ENCODE measurements around the gene PCDHGA10.

DNA sequence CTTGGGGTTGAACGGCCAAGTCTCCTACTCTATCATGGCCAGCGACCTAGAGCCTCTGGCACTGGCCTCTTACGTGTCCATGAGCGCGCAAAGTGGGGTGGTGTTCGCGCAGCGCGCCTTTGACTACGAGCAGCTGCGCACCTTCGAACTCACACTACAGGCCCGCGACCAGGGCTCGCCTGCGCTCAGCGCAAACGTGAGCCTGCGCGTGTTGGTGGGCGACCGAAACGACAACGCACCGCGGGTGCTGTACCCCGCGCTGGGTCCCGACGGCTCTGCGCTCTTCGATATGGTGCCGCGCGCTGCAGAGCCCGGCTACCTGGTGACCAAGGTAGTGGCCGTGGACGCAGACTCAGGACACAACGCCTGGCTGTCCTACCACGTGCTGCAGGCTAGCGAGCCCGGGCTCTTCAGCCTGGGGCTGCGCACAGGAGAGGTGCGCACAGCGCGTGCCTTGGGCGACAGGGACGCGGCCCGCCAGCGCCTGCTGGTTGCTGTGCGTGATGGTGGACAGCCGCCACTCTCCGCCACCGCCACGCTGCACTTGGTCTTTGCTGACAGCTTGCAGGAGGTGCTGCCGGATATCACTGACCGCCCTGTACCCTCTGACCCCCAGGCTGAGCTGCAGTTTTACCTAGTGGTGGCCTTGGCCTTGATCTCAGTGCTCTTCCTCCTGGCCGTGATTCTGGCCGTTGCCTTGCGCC, 13.1 kb upstream of the PCDHGA10 start:
- TF ChIP-seq, protein P1, sequence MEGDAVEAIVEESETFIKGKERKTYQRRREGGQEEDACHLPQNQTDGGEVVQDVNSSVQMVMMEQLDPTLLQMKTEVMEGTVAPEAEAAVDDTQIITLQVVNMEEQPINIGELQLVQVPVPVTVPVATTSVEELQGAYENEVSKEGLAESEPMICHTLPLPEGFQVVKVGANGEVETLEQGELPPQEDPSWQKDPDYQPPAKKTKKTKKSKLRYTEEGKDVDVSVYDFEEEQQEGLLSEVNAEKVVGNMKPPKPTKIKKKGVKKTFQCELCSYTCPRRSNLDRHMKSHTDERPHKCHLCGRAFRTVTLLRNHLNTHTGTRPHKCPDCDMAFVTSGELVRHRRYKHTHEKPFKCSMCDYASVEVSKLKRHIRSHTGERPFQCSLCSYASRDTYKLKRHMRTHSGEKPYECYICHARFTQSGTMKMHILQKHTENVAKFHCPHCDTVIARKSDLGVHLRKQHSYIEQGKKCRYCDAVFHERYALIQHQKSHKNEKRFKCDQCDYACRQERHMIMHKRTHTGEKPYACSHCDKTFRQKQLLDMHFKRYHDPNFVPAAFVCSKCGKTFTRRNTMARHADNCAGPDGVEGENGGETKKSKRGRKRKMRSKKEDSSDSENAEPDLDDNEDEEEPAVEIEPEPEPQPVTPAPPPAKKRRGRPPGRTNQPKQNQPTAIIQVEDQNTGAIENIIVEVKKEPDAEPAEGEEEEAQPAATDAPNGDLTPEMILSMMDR (IDR thresholded peaks at IDR 0.05) = no peak
- TF ChIP-seq GABPA (IDR thresholded peaks at IDR 0.05; ENCODE audit: low read depth) (no peak), FOSL2 (IDR thresholded peaks at IDR 0.05; ENCODE audit: borderline replicate concordance, low read depth) (no peak), RXRA (IDR thresholded peaks at IDR 0.05; ENCODE audit: borderline replicate concordance, low read depth) (no peak), NRF1 (IDR thresholded peaks at IDR 0.05; ENCODE audit: low read depth, low read length) (no peak), POLR2AphosphoS5 (IDR thresholded peaks at IDR 0.05; ENCODE audit: low read depth, low read length) (no peak)
- TF ChIP-seq, protein P2, sequence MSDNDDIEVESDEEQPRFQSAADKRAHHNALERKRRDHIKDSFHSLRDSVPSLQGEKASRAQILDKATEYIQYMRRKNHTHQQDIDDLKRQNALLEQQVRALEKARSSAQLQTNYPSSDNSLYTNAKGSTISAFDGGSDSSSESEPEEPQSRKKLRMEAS (IDR thresholded peaks at IDR 0.05; ENCODE audit: low read depth) = no peak
- TF ChIP-seq, protein P3, sequence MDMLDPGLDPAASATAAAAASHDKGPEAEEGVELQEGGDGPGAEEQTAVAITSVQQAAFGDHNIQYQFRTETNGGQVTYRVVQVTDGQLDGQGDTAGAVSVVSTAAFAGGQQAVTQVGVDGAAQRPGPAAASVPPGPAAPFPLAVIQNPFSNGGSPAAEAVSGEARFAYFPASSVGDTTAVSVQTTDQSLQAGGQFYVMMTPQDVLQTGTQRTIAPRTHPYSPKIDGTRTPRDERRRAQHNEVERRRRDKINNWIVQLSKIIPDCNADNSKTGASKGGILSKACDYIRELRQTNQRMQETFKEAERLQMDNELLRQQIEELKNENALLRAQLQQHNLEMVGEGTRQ (IDR thresholded peaks at IDR 0.05; ENCODE audit: borderline replicate concordance, low read depth, low read length) = no peak

Data from SK-N-SH (cell line).